HCEC 1CT (cell line): Measurements from ENCODE around the gene PPP3R2.

Experiments
- DNase-seq: peaks from one replicate; pipeline ENCODE4 v3.0.0-alpha.2; 2017

PPP3R2 gene

GRCh38 chr9:101594796-101595195, at the start of gene PPP3R2:
PPP3R2 (minus strand) TSS chr9:101594969; CDS start chr9:101594921, 48 bp downstream.
- DNase-seq, result no peak

- no peak for DNase-seq
Observed at GRCh38 chr9:101639785-101640665, 45.3 kb upstream of the PPP3R2 start.

GRCh38 chr9:101639311-101639710, 44.5 kb upstream of the PPP3R2 start:
- DNase-seq, result no peak

- DNase-seq, result no peak
Observed at GRCh38 chr9:101636247-101636646, 41.5 kb upstream of the PPP3R2 start.

GRCh38 chr9:101635473-101635872, 40.7 kb upstream of the PPP3R2 start:
- DNase-seq, result no peak

- DNase-seq, result no peak
Observed at GRCh38 chr9:101634741-101635409, 40.1 kb upstream of the PPP3R2 start.

- DNase-seq, result no peak
Observed at GRCh38 chr9:101632611-101633010, 37.8 kb upstream of the PPP3R2 start.

- no peak for DNase-seq
Observed at GRCh38 chr9:101631892-101632291, 37.1 kb upstream of the PPP3R2 start.

- no peak for DNase-seq
Observed at GRCh38 chr9:101629636-101630035, 34.9 kb upstream of the PPP3R2 start.

- no peak for DNase-seq
Observed at GRCh38 chr9:101628173-101628572, 33.4 kb upstream of the PPP3R2 start.

GRCh38 chr9:101626295-101626694, 31.5 kb upstream of the PPP3R2 start:
- DNase-seq, result no peak

- DNase-seq, result peak; percentile 43
Observed at GRCh38 chr9:101625876-101626275, 31.1 kb upstream of the PPP3R2 start.

GRCh38 chr9:101620452-101620851, 25.7 kb upstream of the PPP3R2 start:
- no peak for DNase-seq

GRCh38 chr9:101618698-101619097, 23.9 kb upstream of the PPP3R2 start:
- no peak for DNase-seq

GRCh38 chr9:101605547-101605946, 10.8 kb upstream of the PPP3R2 start:
- no peak for DNase-seq

GRCh38 chr9:101604296-101604695, 9.5 kb upstream of the PPP3R2 start:
- DNase-seq, result no peak

- DNase-seq, result peak; percentile 49
Observed at GRCh38 chr9:101601904-101602765, 7.4 kb upstream of the PPP3R2 start.

GRCh38 chr9:101593345-101593744, 1.4 kb downstream of the PPP3R2 start:
- no peak for DNase-seq

- peak; percentile 28 for DNase-seq
Observed at GRCh38 chr9:101592788-101593187, 2.0 kb downstream of the PPP3R2 start.

- no peak for DNase-seq
Observed at GRCh38 chr9:101591787-101592446, 2.9 kb downstream of the PPP3R2 start.

GRCh38 chr9:101590901-101591300, 3.9 kb downstream of the PPP3R2 start:
- DNase-seq, result no peak

GRCh38 chr9:101590074-101590473, 4.7 kb downstream of the PPP3R2 start:
- DNase-seq, result peak; percentile 94
